Daoy (cell line): Measurements from ENCODE around the gene PSMB7. TPM values are rescaled to one million over a fixed set of nuclear protein-coding genes. Genes with fewer than 3 reads are reported as not detected.

Source experiments
- DNase-seq: peaks from one replicate; pipeline ENCODE4 v3.0.0-alpha.2; 2015; ENCODE audit warnings: low read depth
- total RNA-seq: library from RNA; depleted of rRNA; stranded (reverse); fragments of >200 nt; shearing (Covaris generic); gene quantifications from 2 replicates; pipeline ENCODE4 v1.2.3, GENCODE V29; 2014

Gene PSMB7
- total RNA-seq, 1 experiment from 2014 or later: 640 TPM

DNA sequence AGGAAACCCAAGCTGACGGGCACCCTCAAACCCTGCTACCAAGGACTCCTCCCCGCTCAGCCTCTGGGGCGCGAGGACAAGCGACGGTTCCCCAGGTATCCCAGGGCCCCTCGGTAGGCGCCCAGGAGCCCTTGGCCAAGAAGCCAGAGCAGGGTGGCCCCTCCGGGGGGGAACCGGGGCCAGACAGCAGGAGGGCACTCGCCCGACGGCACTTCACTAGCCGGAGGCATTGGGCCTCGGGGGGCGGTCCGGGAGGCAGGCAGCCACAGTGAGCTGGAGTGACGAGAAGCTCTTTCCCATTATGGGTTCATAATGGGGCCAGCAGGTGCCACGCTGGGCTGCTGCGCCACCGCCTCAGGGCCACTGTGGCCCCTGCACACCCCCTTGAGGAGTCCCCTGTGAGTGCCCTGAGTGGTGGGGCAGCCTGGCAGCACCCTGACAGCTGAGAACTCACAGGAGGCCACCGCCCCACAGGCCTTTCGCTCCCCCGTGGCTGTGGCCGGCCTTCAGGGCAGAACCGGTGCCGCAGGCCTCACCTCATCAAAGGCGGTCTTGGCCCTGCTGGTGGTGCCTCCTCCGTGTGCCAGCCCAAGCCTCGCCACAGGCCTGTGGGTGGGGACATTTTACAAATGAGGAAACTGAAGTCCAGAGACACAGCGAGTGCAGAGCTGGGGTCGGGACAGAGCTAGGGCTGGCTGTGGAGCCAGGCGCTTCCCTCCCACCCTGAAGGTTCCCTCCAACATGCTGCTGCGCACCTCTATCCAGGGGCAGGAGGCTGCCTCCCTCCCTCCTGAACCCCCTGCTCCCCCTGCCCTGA lies 68.7 kb downstream of the PSMB7 start:
- no peak for DNase-seq

DNA sequence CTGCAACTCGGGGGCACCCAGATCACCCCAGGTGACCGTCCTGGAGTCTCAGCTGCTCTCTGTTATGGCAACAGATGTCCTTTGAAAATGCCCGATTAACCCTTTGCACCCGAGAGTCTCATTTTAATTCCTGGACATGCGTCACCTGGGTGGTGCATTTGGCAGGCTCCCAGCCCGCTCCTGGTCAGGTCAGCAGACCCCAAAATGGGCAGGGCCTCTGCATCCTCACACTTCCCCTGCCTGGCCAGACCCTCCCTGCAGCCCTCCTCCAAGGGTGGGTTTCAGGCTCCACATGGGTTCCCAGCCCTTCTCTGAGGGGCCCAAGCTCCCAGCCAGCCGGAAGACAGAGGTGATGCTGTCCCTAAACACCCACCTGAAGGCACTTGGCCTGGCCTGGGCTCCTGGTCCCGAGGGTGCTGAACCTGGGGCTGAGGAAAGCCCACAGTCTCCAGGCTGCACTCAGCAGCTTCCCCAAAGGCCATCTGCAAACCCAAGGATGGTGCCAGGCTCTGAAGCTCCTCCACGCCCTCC lies 69.4 kb downstream of the PSMB7 start:
- no peak for DNase-seq

DNA sequence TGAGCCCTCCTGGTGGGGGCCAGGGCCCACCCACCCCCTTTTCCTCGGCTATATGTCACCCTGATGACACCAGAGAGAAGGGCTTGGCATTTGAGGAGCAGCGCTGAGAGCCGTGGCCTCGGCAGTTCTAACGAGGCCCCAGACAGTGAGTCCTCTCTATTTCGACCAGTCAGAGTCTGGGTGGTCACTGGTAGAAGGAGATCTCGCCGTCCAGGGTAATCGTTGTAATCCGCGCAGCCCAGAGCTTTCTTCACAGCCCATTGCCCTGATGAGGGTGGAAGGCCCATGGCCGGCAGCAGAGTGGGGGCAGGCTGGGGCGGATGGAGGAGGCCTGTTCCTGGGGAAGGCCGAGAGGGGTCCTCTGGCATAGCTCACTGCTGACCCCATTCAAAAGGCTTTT lies 70.2 kb downstream of the PSMB7 start:
- DNase-seq: no peak

DNA sequence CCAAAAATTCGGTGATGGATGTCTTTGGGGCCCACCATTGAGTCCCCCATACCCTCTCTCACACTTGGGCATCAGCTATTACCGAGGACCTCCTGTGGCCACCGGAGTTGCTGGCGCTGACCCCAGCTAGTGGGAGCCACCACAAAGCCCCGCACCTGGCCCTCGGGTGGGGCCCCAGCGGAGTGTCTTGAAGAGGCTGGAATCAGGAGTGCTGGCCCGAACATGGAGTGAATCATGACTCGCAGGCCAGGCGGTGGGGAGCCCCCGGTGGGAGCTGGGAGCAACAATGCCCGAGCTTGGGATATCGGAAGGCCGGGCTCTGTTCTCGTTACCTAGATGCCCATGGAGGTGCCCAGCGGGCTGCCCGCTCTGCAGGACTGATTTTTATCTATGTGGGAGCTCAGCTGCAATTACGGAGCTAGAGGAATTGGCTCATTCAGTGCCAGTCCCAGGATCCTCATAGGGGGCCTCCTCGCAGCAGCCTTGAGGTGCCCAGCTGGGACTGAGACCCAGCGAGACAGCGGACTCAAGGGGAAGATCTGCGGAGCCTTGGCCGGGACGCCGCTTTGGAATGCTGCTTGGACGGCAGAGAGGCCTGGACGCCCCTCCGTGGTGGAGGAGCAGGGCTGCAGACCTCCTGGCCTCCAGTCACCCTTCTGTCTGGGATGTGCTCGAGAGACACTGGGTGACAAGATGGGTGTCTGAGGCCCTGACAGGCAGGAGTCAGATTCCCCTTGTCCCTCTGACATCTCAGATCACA lies 70.8 kb downstream of the PSMB7 start:
- DNase-seq: no peak

DNA sequence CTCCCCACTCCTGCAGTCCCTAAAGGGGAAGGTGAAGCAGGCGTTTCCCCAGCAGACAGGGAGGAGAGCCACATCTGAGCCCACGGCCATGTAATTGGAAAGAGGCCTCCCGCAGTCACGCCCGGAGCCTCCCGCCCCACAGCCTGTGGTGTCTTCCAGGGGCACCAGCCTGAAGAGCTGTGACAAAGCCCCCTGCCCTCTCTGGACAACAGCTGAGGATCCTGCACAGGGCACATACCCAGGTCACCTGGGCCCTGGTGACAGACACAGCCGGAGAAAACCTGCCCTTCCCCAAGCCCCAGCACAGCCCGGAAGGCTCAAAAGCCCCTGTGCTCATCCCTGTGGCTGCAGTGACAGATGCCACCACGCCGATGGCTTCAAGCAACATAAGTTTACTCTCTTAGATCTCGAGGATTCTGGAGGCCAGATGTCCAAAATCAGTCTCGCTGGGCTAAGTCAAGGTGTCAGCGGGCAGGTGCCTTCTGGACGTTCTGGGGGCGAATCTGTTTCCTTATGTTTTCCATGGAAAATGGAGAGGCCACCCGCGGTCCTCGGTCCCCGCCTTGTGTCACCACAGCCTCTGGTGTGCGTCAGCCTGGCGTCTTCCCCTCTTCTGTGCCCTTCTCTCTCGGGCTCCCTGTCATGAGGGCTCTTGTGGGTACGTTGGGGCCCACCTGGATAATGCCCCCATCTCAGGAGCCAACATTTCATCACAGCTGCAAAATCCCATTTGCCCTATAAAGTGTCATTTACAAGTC lies 71.5 kb downstream of the PSMB7 start:
- DNase-seq: no peak

DNA sequence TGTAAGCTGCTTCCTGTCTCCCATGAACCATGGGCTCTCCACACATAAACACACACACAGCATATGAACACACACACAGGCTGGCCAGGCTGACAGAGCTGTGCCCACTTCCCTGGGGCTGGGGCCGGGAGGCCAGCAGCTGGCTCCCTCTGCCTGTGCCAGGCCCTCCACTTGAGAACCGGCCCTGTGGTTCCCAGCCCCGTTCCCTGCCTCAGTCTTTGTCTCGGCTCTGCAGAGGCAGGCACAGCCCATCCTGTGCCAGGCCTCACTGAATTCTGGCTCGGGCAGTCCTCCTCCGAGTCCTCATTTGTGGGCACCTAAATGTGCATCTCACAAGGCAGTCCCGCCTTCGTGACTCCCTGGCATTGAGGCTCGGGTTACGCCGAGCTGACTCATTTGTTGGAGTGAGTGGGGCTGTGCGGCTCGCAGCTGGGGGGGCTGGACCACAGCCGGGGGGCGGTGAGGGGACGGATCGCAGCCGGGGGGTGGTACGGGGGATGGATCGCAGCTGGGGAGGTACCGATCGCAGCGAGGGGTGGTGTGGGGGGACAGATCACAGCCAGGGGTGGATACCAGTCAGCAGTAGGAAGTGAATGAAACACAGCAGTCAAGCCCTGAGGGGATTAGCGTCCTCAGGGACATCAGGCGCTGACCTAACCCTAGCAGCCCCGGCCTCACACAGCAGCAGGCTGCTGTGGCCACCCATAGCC lies 72.3 kb downstream of the PSMB7 start:
- peak; percentile 99 for DNase-seq

DNA sequence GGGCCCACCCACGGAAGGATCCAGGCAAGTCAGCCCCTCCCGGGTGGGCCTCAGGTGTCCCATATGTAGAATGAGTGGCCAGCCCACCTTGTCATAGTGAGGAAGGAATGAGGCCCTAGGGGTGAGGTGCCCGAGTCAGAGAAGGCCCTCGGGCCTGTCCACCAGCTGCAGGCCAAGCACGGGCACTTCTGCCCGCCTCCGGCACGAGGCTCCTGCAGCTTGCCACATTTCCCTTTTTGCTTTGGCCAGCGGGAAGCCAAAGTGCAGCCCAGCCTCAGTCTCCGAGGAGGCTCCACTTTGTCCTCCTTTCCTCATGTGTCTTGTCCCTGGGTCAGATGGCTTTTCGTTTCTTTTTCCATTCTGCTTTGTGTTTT lies 72.9 kb downstream of the PSMB7 start:
- DNase-seq: no peak

DNA sequence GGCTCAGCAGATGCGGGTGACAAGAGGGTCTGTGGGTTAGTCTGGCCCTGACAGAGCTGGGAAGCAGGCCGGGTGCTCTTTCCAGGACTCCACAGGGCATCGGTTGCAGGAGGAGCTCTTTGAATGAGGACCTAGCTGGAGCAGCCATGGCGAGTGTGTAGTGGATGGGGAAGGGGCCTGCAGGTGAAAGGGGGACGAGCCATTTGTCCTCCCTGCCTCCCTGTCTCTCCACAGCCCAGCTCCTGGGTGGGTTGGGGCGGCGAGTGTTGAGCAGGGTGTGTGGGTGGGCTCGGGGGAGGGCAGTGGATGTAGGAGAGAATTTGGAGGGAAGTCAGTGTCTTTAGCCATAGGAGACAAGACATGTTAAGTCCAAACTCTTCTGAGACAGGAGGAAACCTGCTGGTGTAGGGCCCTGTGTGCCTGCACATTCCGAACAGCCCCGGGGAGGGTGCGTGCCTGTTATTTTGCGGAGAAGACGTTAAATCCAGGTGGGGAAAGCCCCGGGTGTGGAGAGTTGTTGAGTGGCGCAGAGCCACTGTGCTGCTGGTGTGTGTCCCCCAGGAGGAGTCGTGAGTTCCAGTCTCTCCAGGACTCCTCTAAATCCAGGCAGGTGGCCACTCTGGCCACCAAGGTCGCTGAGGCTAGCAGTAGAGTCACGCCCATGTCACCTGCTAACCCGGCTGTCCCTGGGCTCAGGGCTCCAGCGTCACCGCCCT lies 73.6 kb downstream of the PSMB7 start:
- DNase-seq: no peak

DNA sequence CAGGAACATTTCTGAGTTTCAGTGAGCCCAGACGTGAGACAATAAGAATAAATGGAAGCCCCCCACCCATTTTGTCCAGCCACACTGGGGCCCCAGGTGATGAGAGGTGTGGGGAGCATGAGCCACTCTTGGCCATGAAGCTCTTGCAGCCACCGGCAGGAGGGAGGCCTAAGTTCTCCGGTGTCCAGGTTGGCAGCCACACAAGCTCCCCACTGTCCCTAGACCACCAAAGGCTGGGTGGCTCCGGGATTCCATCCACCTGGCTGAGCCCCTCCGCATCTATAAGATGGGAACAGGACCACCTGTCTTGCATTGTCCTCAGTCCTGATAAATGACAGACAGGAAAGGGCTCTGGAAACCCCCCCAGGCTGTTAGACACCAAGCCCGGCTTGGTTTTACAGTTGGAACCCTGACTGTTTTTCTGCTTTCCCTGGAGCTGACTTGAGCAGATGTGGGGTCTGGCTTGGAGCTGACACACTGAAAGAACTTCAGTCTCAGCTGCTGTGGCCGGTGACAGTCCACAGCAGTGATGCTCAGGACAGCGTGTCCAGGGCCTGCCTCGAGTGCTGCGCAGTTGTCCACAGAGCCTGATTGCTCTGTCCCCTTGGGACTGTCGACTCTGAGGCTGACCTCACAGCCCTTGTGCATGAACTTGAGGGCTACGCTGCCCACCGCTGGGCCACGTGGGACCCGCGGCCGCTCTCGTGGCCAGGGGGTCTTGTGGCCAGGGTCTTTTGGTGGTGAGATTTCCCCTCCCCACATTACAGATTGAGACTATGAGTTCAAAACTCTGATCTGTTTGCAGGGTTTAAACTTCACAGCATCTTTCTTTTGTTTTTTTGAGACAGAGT lies 74.8 kb downstream of the PSMB7 start:
- no peak for DNase-seq

DNA sequence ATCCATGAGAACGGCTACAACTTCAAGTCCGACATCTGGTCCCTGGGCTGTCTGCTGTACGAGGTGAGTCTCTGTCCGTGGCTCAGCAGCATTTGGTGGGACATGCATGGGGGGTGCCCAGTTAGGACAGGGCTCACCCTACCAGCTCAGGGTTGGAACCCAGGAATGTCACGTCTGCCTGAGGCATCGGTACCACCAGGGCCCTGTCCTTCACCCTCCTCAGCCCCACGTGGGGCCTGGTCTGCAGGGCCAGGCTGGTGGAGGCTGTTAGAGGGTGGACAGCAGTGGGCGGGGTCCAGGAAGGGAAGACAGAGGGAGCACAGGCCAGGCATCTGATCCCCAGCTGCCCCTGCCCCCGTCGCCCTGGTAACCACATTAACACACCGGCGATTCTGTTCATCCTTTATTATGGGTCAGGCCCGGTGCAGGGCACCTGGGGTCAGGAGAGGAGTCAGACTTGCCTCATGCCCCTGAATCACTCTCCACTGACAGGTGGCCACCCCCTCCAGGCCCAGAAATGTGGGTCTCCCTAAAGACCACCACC lies 75.6 kb downstream of the PSMB7 start:
- no peak for DNase-seq

DNA sequence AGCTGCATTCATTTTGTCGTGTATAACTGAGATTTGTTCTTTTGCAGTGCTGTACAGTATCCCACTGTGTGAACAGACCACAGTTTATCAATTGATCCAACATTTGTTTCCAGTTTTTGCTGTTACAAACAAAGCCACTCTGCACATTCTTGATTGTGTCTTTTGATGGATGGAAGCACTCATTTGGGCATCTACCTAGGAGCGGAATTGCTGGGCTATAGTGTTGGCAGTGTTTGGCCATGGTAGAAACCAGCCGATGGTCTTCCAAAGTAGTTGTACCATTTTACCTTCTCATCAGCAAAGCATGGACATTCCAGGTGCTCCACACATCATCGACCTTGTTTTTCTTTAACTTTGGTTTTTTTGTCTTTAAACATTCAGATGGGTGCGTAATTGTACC lies 77.7 kb downstream of the PSMB7 start:
- DNase-seq: no peak

DNA sequence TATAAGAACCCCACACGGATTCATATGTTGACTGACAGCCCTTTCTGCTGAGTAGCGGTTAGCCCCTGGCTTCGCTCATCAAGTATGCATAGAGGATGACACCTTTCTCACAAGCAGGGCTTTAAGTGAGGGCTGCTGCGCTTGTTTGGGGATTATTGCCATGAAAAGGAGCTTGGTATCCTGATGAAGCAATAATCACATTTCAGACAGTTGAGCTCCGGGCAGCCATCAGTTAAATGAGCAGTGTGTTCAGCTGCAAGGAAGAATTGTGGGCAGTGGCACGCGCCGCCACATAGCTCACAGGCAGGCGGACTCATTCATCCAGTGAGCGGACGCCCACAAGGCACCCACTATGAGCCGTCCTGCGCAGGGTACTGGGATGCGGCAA lies 79.9 kb downstream of the PSMB7 start:
- DNase-seq: no peak

DNA sequence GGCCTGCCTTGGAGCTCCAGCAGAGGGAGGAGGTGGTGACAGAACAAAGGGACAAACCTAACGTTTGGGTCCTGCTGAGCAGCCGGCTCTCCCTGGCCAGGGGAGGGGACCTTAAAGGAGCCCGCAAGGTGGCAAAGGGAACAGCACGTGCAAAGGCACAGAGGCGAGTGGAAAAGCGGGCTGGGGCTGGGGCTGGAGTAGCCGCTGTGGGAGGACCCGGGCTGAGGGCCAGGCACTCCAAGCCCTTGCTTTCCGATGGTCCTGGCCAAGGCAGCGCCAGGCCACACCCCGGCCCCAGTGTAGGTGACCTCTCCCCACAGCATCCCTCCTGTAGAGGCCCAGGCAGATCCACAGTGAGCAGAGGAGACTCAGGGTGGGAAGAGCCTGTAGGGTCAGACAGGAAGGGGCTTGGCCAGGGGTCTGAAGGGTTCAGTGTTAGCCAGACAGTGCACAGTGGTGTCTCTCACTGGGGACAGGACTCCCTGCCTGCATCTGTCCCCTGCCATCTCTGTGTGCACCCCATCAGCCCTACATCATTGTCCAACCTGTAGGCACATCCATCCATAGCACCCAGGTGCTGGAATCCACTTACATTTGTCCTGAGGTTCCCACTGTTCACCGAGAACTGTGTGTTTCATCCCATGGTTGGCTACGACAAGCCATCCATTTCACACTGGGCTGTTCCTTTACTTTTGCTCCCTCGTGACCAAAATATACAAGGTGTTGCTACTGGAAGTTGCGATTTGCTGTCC lies 80.5 kb downstream of the PSMB7 start:
- no peak for DNase-seq

DNA sequence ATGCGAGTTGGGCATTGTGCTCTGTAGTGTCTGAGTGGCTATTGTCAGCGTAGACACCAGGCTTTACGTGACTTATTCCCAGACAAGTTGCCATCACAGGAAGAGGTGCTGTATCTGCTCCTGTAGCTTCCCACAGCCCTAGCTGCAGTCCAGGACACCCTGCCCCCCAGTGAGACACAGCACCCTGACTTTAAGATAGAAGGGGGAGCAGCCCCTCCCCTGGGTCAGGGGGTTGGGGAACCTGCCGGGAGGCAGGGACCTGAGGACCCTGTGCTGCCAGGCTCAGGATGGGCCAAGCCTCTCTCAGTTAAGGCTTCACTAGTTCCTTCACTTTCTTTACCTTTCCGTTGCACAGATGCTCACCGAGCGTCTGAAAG lies 82.1 kb downstream of the PSMB7 start:
- DNase-seq: no peak

DNA sequence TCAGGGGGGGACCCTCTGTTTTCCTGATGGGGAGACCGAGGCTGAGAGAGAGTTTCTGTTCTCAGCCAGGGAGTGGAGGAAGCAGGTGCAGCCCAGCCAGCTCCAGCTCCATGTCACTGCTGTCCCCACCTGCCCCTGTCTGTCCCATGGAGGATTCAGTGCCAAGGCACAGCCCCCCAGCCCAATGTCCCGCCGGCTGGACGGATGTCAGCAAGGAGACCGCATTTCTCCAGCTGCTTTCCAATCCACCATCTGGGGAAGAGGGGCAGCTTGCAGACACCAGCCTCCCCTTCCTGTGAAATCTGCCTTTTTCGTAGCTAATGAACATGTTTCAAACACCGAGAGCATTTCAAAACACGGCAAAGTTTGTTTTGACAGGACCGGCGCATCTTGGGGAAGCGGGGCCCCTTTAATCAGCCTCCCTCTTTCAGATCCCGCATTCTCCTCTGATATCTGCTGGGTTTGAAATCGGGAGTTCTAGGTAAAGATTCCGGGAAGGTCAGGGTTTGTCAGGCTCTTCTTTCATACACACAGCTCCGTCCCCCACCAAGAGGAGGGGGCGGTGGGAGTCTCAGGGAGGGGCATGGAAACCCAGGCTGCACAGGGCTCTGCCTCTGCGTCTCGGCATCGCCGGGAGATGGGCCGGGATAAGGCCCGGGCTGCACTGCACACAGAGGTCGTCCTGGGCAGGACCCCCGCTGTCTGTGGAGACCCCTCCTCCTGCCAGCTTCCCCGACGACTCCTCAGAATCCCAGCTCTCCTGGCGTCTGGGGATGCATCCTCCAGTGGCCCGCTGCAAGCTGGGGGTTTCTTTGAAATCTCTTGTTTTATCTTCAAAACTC lies 82.7 kb downstream of the PSMB7 start:
- no peak for DNase-seq

DNA sequence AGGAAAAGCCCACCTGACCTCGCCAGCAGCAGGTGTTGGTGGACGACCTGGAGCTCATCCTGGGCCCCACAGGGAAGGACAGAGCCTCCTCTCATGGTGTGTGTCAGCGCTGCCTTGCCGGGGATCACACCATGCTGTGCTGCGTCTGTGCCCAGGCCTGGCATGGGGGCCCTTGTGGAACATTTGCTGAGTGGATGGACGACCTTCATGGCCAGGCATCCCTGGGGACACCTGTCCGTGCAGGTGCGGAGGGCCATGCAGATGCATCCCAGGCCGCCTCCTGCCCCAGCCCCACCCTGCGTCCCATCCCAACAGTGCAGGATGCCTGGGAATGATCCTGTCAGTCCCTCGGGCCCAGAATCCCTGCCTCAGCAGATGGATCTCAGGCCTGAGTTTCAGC lies 83.7 kb downstream of the PSMB7 start:
- DNase-seq: no peak

DNA sequence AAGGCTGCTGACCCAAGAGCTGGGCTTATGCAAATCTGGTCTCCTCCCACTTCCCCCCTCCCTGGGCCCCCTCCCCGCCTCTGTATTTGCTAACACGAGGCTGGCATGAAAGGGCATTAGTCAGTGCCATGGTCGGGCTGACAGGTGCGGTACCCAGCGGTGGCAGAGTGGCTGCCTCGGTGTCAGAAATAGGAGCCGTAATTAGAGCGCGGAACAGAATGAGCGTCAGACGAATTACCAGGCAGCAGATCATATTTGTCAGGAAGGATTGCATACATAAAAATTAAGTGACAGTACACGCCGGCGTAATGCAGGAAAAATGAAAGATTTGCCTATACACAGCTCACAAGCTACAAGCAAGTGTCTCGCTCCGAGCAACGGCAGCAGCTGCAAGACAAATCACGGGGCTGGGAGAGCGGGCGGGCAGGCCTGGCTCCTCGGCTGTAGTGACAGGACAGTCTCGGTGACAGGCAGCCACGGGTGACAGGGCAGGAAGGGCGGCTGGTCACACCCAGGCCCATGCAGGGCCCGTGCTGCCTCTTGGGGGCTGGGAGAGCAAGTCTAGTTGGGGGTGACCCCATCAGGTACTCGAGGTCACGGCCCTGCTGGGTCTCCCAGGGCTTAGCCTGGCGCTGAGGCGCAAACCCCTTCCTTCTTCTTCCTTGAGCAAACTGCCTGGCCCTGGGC lies 85.1 kb downstream of the PSMB7 start:
- DNase-seq: no peak
